Transverse colon (tissue), 3 donors: ENCODE measurements around the gene RNF17.

Source experiments
- CTCF ChIP-seq, 5 experiments: fragments of 200-600 bp in 3 of 5; fragments of 450-650 bp in 2 of 5; sonication (generic) in 3 of 5; IDR thresholded peaks; 1 replicate in 2 of 5; 2 replicates in 3 of 5; pipeline ENCODE4 v1.5.1; 2016 to 2017; ENCODE audit warnings: antibody characterized with exemption in 5 of 5, inconsistent platforms in 3 of 5, mild to moderate bottlenecking in 2 of 5, moderate library complexity in 1 of 5
- POLR2A ChIP-seq: fragments of 450-650 bp; IDR thresholded peaks from one replicate; pipeline ENCODE4 v1.6.1; 2016; ENCODE audit warnings: antibody characterized with exemption, mild to moderate bottlenecking, moderate library complexity

- TF ChIP-seq CTCF (IDR thresholded peaks at IDR 0.05), result no peak
- no peak for TF ChIP-seq POLR2A
Observed at GRCh38 chr13:24851546-24851945, 87.6 kb downstream of the RNF17 start.
